ENCODE measurements around the gene CPM.
"Not testable (repeated sequence)": the region's sequence is repeated elsewhere in the genome, so short reads cannot be mapped to it uniquely, and the experiment has no call there.

CPM gene

GRCh38 chr12:68863886-68864454, 69.0 kb downstream of the CPM start:
- ATAC-seq, result peak; percentile 60
- not testable (repeated sequence) for H3K4me1 Mint-ChIP-seq

GRCh38 chr12:68863109-68863770, 69.7 kb downstream of the CPM start:
- Mint-ChIP-seq H3K9me3 (no peaks in the 10 kb centered on the region), H3K27me3 (no peaks in the 10 kb centered on the region), H3K4me3 (no peak overlapping the region), H3K27ac (no peak overlapping the region), H3K4me1 (no peaks in the 10 kb centered on the region)
- DNase-seq (no peak), ATAC-seq (no peak)

More at GRCh38 chr12:68863886-68864454, 69.0 kb downstream of the CPM start:
- not testable (repeated sequence) for H3K4me3 Mint-ChIP-seq, H3K27me3 Mint-ChIP-seq, H3K27ac Mint-ChIP-seq, H3K9me3 Mint-ChIP-seq, DNase-seq

GRCh38 chr12:68861890-68862289, 71.1 kb downstream of the CPM start:
- DNase-seq (no peak), ATAC-seq (no peak)
- Mint-ChIP-seq H3K4me3 (no peak overlapping the region), H3K27me3 (no peaks in the 10 kb centered on the region), H3K9me3 (no peaks in the 10 kb centered on the region), H3K27ac (no peak overlapping the region), H3K4me1 (no peaks in the 10 kb centered on the region)

DNA sequence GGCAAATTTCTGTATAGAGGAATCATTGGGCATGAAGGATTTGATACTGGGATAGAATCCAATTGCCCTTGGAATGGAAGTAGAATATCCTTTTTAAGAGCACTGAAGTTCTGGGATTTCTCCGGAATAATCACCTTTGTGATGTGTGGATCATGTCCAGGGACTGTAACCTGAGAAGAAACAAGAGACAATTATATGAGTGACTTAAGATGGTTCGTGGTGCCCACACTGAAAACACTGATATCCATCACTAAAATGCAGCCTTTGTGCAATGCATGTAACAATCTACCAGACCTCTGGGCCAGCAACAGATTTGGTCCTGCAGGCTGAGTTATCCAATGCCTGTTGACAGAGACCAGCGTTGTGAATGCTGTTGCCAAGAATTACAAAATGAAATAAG, 76.5 kb downstream of the CPM start:
- Mint-ChIP-seq H3K4me1 (no peaks in the 10 kb centered on the region), H3K27ac (no peak overlapping the region), H3K9me3 (no peaks in the 10 kb centered on the region), H3K4me3 (no peak overlapping the region), H3K27me3 (no peaks in the 10 kb centered on the region)
- no peak for DNase-seq
- no peak for ATAC-seq

DNA sequence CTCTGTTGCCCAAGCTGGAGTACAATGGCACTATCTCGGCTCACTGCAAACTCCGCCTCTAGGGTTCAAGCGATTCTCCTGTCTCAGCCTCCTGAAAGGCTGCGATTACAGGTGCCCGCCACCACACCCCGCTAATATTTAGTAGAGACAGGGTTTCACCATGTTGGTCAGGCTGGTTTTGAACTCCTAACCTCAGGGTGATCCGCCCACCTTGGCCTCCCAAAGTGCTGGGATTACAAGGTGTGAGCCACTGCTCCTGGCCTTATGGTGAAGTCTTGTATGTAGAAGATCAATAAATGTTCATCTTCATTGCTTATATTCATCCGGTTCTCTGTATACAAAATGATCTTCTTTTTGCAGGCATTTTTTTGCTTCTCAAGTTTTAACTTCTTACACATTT, 77.2 kb downstream of the CPM start:
- Mint-ChIP-seq H3K4me1 (no peaks in the 10 kb centered on the region), H3K27me3 (no peaks in the 10 kb centered on the region), H3K4me3 (no peak overlapping the region), H3K9me3 (no peaks in the 10 kb centered on the region), H3K27ac (no peak overlapping the region)
- DNase-seq (no peak), ATAC-seq (no peak)

GRCh38 chr12:68855111-68855510, 77.9 kb downstream of the CPM start:
- H3K4me3 Mint-ChIP-seq, result no peak overlapping the region
- H3K9me3 Mint-ChIP-seq, result no peaks in the 10 kb centered on the region
- H3K4me1 Mint-ChIP-seq, result no peaks in the 10 kb centered on the region
- H3K27ac Mint-ChIP-seq, result peak overlapping the region in 1 of 2 donors; percentile 1
- DNase-seq (no peak), ATAC-seq (no peak)
- H3K27me3 Mint-ChIP-seq, result no peaks in the 10 kb centered on the region

GRCh38 chr12:68854554-68854953, 78.4 kb downstream of the CPM start:
- Mint-ChIP-seq H3K4me3 (no peak overlapping the region), H3K9me3 (no peaks in the 10 kb centered on the region), H3K4me1 (no peaks in the 10 kb centered on the region), H3K27ac (no peak overlapping the region), H3K27me3 (no peaks in the 10 kb centered on the region)
- no peak for DNase-seq
- no peak for ATAC-seq

- H3K4me3 Mint-ChIP-seq, result no peak overlapping the region
- ATAC-seq (no peak), DNase-seq (no peak)
- H3K4me1 Mint-ChIP-seq, result no peaks in the 10 kb centered on the region
- no peaks in the 10 kb centered on the region for H3K27me3 Mint-ChIP-seq
- no peaks in the 10 kb centered on the region for H3K9me3 Mint-ChIP-seq
- H3K27ac Mint-ChIP-seq, result no peak overlapping the region
These were observed 78.9 kb downstream of the CPM start for GRCh38 chr12:68854078-68854468.

- Mint-ChIP-seq H3K27me3 (no peaks in the 10 kb centered on the region), H3K9me3 (no peaks in the 10 kb centered on the region), H3K4me3 (peak overlapping the region in 1 of 2 donors; percentile 3), H3K4me1 (no peaks in the 10 kb centered on the region), H3K27ac (no peak overlapping the region)
- ATAC-seq (peak; percentile 71), DNase-seq (no peak)
These were observed 79.4 kb downstream of the CPM start for GRCh38 chr12:68853396-68854077.

GRCh38 chr12:68851592-68852306, 81.2 kb downstream of the CPM start:
- DNase-seq (no peak), ATAC-seq (peak; percentile 27)
- no peaks in the 10 kb centered on the region for H3K4me1 Mint-ChIP-seq
- H3K9me3 Mint-ChIP-seq, result no peaks in the 10 kb centered on the region
- H3K27me3 Mint-ChIP-seq, result no peaks in the 10 kb centered on the region
- H3K27ac Mint-ChIP-seq, result no peak overlapping the region
- H3K4me3 Mint-ChIP-seq, result no peak overlapping the region

DNA sequence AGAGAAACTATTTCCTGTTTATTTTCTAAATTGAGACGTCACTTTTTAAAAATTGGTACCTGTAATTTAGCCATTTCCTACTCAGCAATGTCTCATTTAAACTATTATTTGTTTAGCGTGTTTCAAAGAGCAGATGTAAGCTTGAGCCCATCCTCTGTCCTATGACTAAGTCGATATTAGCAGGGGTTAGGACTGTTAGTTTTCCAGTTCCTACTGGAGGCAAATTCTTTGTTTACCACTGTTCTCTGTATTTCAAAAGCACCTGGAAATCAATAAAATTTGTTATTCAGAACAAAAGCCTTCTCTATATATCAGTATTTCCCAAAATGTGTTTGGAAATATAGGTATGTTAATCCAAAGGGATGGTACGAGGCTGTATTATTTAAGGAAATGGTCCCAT, 82.6 kb downstream of the CPM start:
- no peak overlapping the region for H3K27ac Mint-ChIP-seq
- ATAC-seq, result no peak
- no peaks in the 10 kb centered on the region for H3K27me3 Mint-ChIP-seq
- no peaks in the 10 kb centered on the region for H3K4me1 Mint-ChIP-seq
- H3K9me3 Mint-ChIP-seq, result no peaks in the 10 kb centered on the region
- DNase-seq, result no peak
- no peak overlapping the region for H3K4me3 Mint-ChIP-seq

- no peak overlapping the region for H3K4me3 Mint-ChIP-seq
- no peaks in the 10 kb centered on the region for H3K9me3 Mint-ChIP-seq
- no peak for DNase-seq
- no peak overlapping the region for H3K27ac Mint-ChIP-seq
- peaks cover 4% of the 10 kb centered on the region for H3K4me1 Mint-ChIP-seq
- no peak for ATAC-seq
- no peaks in the 10 kb centered on the region for H3K27me3 Mint-ChIP-seq
These were observed 86.2 kb downstream of the CPM start for GRCh38 chr12:68846811-68847210.

GRCh38 chr12:68844788-68845695, 87.9 kb downstream of the CPM start:
- Mint-ChIP-seq H3K27me3 (no peaks in the 10 kb centered on the region), H3K4me1 (peaks cover 4% of the 10 kb centered on the region), H3K27ac (peak overlapping the region in 1 of 2 donors; percentile 71), H3K9me3 (no peaks in the 10 kb centered on the region), H3K4me3 (no peak overlapping the region)
- no peak for ATAC-seq
- no peak for DNase-seq

DNA sequence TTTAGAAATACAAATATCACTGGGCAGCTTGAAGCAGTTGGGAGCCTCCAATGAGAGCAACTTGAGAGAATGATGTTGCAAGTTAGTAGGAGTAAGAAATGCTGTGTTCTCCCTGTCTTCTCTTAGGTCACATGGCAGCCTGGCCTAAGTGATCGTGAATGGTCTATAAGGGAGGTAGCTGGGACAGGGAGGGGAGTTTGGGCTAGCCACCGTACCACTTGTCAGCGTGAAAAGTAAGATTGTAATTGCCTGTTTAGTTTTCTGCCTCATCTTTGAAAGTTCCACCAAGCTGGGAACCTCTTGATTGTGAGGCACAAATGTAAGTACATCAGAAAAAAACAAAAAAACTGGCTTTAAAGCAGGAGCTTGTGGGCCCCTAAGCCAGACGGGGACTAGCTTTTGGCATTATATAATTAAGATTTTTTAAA, 88.6 kb downstream of the CPM start:
- H3K9me3 Mint-ChIP-seq, result no peaks in the 10 kb centered on the region
- ATAC-seq, result no peak
- no peak overlapping the region for H3K27ac Mint-ChIP-seq
- H3K27me3 Mint-ChIP-seq, result no peaks in the 10 kb centered on the region
- peaks cover 4% of the 10 kb centered on the region for H3K4me1 Mint-ChIP-seq
- DNase-seq, result no peak
- no peak overlapping the region for H3K4me3 Mint-ChIP-seq
